ENCODE measurements around the gene S100A11.
"Not testable (repeated sequence)": the region's sequence is repeated elsewhere in the genome, so short reads cannot be mapped to it uniquely, and the experiment has no call there.

Gene S100A11

GRCh38 chr1:152036267-152037216, at the start of gene S100A11:
Gene S100A11, minus strand, starts transcription at chr1:152037004. Its CDS starts 89 bp downstream, at chr1:152036915.
- peak within 1 kb of the TSS; percentile 98 for H3K27ac ChIP-seq
- no peak for TF ChIP-seq CTCF (conservative IDR thresholded peaks at IDR 0.05)

- no peak overlapping the region for H3K27ac ChIP-seq
- TF ChIP-seq CTCF (conservative IDR thresholded peaks at IDR 0.05): no peak
Measured at GRCh38 chr1:152084853-152085252, 48.0 kb upstream of the S100A11 start.

- H3K27ac ChIP-seq: not testable (repeated sequence)
Measured at GRCh38 chr1:152081026-152081425, 44.2 kb upstream of the S100A11 start.

- H3K27ac ChIP-seq: not testable (repeated sequence)
Measured at GRCh38 chr1:152080494-152080893, 43.7 kb upstream of the S100A11 start.

GRCh38 chr1:152078831-152079441, 42.1 kb upstream of the S100A11 start:
- H3K27ac ChIP-seq: no peak overlapping the region
- no peak for TF ChIP-seq CTCF (conservative IDR thresholded peaks at IDR 0.05)

- H3K27ac ChIP-seq: no peak overlapping the region
Measured at GRCh38 chr1:152072311-152072710, 35.5 kb upstream of the S100A11 start.

GRCh38 chr1:152071123-152071522, 34.3 kb upstream of the S100A11 start:
- no peak for TF ChIP-seq CTCF (conservative IDR thresholded peaks at IDR 0.05)
- H3K27ac ChIP-seq: no peak overlapping the region

More at GRCh38 chr1:152072311-152072710, 35.5 kb upstream of the S100A11 start:
- TF ChIP-seq CTCF (conservative IDR thresholded peaks at IDR 0.05): no peak

GRCh38 chr1:152067929-152068328, 31.1 kb upstream of the S100A11 start:
- no peak overlapping the region for H3K27ac ChIP-seq
- no peak for TF ChIP-seq CTCF (conservative IDR thresholded peaks at IDR 0.05)
